ENCODE results near the gene AUTS2.

GRCh38 chr7:70318511-70318910 lies 720.2 kb downstream of the AUTS2 start:
- TF ChIP-seq, protein P1, sequence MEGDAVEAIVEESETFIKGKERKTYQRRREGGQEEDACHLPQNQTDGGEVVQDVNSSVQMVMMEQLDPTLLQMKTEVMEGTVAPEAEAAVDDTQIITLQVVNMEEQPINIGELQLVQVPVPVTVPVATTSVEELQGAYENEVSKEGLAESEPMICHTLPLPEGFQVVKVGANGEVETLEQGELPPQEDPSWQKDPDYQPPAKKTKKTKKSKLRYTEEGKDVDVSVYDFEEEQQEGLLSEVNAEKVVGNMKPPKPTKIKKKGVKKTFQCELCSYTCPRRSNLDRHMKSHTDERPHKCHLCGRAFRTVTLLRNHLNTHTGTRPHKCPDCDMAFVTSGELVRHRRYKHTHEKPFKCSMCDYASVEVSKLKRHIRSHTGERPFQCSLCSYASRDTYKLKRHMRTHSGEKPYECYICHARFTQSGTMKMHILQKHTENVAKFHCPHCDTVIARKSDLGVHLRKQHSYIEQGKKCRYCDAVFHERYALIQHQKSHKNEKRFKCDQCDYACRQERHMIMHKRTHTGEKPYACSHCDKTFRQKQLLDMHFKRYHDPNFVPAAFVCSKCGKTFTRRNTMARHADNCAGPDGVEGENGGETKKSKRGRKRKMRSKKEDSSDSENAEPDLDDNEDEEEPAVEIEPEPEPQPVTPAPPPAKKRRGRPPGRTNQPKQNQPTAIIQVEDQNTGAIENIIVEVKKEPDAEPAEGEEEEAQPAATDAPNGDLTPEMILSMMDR (optimal IDR thresholded peaks at IDR 0.05 in 1 of 3, IDR thresholded peaks at IDR 0.05 in 1 of 3, conservative IDR thresholded peaks at IDR 0.05 in 1 of 3; ENCODE audit: extremely low read depth in 1 of 3, insufficient read depth in 2 of 3, low read length in 3 of 3) = no peak
- no peak for TF ChIP-seq EZH2 (IDR thresholded peaks at IDR 0.05; ENCODE audit: low read length)
